Cardiac muscle cell (in vitro differentiated cells and primary cell): ENCODE data around the gene FGD6. TPM values are rescaled to one million over a fixed set of nuclear protein-coding genes. Genes with fewer than 3 reads are reported as not detected.
A peak's percentile ranks its signal among the peaks of the same experiment; 100 is the strongest.
"Not testable (repeated sequence)": the region's sequence is repeated elsewhere in the genome, so short reads cannot be mapped to it uniquely, and the experiment has no call there.

ENCODE experiments used
- DNase-seq, 2 donors: peaks; one replicate each; pipeline versions ENCODE4 v3.0.0 to v3.0.0-alpha.2; 2010 to 2017; ENCODE audit warnings: low read depth in 1 of 2, low spot score in 1 of 2
- H3K27ac ChIP-seq: fragments of 200-600 bp; sonication (generic); 2 replicates; pipeline ENCODE4 v1.5.1; 2016
- H3K27me3 ChIP-seq: fragments of 200-600 bp; sonication (generic); 2 replicates; pipeline ENCODE4 v1.6.0; 2016; ENCODE audit warnings: control low read depth
- H3K36me3 ChIP-seq: fragments of 200-600 bp; sonication (generic); 2 replicates; pipeline ENCODE4 v1.5.1; 2016; ENCODE audit warnings: control low read depth
- H3K4me1 ChIP-seq: fragments of 200-600 bp; sonication (generic); 2 replicates; pipeline ENCODE4 v1.8.1; 2017; ENCODE audit warnings: low read depth, mild to moderate bottlenecking, mixed run types
- H3K4me3 ChIP-seq: fragments of 200-600 bp; sonication (generic); 2 replicates; pipeline ENCODE4 v1.5.1; 2016; ENCODE audit warnings: mild to moderate bottlenecking
- H3K9me3 ChIP-seq: fragments of 200-600 bp; sonication (generic); 2 replicates; pipeline ENCODE4 v1.5.1; 2017; ENCODE audit warnings: low read depth, mild to moderate bottlenecking, control low read depth
- polyA plus RNA-seq: library from polyadenylated mRNA; unstranded; fragments of >200 nt; fragmentation: Nextera tagmentation; extraction: Ambion mirVana; gene quantifications from 2 replicates; pipeline ENCODE4 v1.2.1, GENCODE V29; 2016
- total RNA-seq: library from RNA; depleted of rRNA; stranded (reverse); fragments of >200 nt; gene quantifications from 2 replicates; pipeline ENCODE4 v1.2.3, GENCODE V29; 2016
- TF ChIP-seq, protein P1 (sequence below): IDR thresholded peaks from 2 replicates; pipeline ENCODE4 v1.5.1; 2012; ENCODE audit warnings: low read depth, mild to moderate bottlenecking, low read length

FGD6 gene
- total and polyA plus RNA-seq, 2 experiments from 2014 or later, result 10.7 to 19.4 TPM

DNA sequence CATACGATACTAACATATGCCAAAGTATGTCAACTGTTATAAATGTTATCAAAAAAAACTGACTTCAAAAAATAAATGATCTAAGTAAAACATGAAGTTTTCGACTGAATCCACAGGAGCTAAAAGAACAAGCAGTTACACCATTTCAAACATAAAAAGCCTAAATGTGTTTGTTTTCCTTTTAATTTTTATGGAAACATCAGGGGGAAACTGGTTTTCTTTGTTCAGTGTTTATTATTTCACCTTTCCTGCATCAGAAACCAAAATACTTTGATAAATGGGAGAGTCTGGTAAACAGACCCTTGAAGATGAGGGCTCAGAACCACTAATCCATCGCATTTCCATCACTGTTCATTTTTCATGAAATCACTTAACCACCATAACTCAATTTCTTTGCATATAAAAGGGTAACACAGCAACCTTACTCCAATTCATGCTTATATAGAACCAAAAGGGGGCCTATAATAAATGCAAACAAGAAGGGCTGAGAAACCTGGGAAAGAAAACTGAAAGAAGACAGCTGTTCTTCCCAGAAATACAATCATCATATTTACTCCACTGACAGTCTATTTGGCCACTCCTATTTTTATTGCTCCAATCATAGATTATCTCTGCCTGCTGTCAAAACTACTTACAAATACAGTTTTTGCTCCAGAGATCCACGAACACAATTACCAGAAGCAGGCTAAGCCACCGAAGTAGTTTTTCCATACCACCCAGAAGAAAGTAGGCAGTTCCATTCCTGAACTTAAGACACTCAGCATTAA is 17.0 kb downstream of the FGD6 start:
- Histone ChIP-seq H3K9me3 (no peaks in the 10 kb centered on the region), H3K27me3 (no peaks in the 10 kb centered on the region), H3K4me3 (no peak overlapping the region), H3K27ac (no peak overlapping the region), H3K4me1 (peaks cover 46% of the 10 kb centered on the region), H3K36me3 (no peaks in the 10 kb centered on the region)
- TF ChIP-seq, protein P1, sequence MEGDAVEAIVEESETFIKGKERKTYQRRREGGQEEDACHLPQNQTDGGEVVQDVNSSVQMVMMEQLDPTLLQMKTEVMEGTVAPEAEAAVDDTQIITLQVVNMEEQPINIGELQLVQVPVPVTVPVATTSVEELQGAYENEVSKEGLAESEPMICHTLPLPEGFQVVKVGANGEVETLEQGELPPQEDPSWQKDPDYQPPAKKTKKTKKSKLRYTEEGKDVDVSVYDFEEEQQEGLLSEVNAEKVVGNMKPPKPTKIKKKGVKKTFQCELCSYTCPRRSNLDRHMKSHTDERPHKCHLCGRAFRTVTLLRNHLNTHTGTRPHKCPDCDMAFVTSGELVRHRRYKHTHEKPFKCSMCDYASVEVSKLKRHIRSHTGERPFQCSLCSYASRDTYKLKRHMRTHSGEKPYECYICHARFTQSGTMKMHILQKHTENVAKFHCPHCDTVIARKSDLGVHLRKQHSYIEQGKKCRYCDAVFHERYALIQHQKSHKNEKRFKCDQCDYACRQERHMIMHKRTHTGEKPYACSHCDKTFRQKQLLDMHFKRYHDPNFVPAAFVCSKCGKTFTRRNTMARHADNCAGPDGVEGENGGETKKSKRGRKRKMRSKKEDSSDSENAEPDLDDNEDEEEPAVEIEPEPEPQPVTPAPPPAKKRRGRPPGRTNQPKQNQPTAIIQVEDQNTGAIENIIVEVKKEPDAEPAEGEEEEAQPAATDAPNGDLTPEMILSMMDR, result no peak
- peak in 1 of 2 donors; percentile 38 for DNase-seq

DNA sequence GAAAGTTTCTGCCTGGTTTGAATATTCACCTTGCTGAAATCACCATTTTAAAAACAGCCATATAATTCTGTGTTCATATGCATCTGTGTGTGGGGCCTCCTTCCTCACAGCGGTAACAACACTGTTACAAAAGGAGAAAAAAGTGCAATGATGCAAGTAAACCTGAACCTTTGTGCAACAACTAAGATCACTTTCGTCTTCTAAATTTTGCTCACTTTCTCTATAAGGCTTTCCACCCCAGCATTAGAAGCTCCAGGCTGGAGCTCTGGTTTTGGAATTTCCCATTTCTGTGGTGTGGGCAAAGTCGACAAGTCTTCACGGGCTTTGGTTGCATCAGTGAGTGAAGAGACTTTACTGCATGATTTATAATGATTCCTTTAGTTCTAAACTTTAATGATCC is 18.4 kb downstream of the FGD6 start:
- Histone ChIP-seq H3K27ac (no peak overlapping the region), H3K36me3 (no peaks in the 10 kb centered on the region), H3K4me1 (peaks cover 35% of the 10 kb centered on the region), H3K9me3 (no peaks in the 10 kb centered on the region), H3K4me3 (no peak overlapping the region), H3K27me3 (no peaks in the 10 kb centered on the region)
- TF ChIP-seq, protein P1, result no peak
- DNase-seq, result no peak

DNA sequence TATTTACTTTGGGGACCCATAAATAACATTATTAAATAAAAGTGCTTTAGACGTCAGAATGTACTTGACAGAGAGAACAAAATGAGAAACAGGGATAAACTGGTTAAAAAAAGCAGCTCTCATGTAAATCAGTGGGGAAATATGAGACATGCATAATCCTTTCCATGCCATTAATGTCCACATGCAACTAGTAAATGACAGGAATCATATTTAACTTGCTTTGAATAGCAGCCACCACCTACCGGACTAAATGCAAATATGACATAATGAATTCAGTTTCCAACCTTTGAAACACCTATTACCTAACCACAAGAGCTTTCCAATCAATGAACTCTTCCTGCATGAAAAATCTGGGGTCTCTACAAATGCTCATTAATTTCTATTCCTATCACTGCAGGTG is 19.6 kb downstream of the FGD6 start:
- no peak overlapping the region for H3K4me3 ChIP-seq
- TF ChIP-seq, protein P1, result no peak
- no peak overlapping the region for H3K27ac ChIP-seq
- no peaks in the 10 kb centered on the region for H3K9me3 ChIP-seq
- H3K36me3 ChIP-seq, result no peaks in the 10 kb centered on the region
- peaks cover 22% of the 10 kb centered on the region for H3K4me1 ChIP-seq
- no peak for DNase-seq
- no peaks in the 10 kb centered on the region for H3K27me3 ChIP-seq

DNA sequence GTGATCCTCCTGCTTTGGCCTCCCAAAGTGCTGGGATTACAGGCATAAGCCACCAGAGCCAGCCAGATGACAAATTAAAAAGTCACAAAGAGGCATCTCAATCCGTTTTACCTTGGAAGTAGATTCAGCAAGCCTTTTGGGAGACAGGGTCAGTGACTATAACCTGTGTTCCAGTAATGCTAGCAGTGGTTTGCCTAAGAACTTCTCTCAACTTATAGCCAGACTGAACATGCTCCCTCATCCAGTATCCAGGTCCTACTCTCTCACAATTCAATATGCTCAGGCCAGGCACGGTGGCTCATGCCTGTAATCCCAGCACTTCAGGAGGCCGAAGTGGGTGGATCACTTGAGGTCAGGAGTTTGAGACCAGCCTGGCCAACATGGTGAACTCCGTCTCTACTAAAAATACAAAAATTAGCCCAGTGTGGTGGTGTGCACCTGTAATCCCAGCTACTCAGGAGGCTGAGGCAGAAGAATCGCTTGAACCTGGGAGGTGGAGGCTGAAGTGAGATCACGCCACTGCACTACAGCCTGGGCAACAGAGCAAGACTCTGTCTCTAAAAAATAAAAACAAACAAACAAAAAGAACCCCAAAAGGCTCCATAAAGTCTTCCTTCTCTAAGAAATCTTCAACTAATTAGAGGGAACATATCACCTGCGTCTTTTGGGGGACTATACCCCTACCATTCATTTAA is 20.2 kb downstream of the FGD6 start:
- DNase-seq, H3K9me3 ChIP-seq, H3K4me3 ChIP-seq, H3K27ac ChIP-seq, H3K36me3 ChIP-seq, H3K27me3 ChIP-seq: not testable (repeated sequence)
- H3K4me1 ChIP-seq, result peaks cover 16% of the 10 kb centered on the region

DNA sequence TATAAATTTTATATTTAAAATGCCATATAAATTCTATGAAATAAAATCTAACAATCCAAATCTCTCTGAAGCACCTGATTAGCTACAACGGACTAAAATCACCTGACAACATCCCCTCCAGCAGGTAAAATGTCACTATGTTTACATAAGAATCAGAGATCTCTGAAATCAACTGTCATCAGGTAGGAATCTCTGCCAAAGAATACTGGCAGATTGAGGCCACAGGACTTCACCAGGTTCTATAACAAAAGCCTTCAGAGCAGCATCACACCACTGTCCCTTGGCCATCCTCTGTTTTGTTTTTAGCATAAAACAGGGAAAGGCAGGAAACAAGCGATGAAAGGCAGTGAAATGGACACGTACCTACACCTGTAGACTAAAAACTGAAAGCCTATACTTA is 22.1 kb downstream of the FGD6 start:
- Histone ChIP-seq H3K36me3 (no peaks in the 10 kb centered on the region), H3K4me1 (no peaks in the 10 kb centered on the region), H3K9me3 (no peaks in the 10 kb centered on the region), H3K4me3 (no peak overlapping the region), H3K27ac (no peak overlapping the region), H3K27me3 (no peaks in the 10 kb centered on the region)
- TF ChIP-seq, protein P1, result no peak
- DNase-seq, result no peak

DNA sequence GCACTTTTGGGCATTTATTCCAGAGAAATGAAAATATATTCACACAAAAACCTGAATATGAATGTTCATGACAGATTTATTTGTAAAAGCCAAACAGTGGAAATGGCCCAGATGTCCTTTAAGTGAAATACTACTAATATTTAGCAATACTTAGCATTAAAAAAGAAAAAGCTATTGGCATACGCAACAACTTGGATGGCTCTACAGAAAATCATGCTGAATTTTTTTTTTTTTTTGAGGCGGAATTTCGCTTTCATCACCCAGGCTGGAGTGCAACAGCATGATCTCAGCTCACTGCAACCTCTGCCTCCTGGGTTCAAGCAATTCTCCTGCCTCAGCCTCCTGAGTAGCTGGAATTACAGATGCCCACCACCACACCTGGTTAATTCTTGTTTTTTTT is 24.1 kb downstream of the FGD6 start:
- H3K4me3 ChIP-seq, result no peak overlapping the region
- H3K9me3 ChIP-seq, result no peaks in the 10 kb centered on the region
- H3K4me1 ChIP-seq, result peaks cover 9% of the 10 kb centered on the region
- DNase-seq, result no peak
- no peaks in the 10 kb centered on the region for H3K36me3 ChIP-seq
- no peak overlapping the region for H3K27ac ChIP-seq
- H3K27me3 ChIP-seq, result no peaks in the 10 kb centered on the region
- TF ChIP-seq, protein P1, result no peak
